GM21515 (cell line): ENCODE measurements around the gene CBX8.
A peak's percentile ranks its signal among the peaks of the same experiment; 100 is the strongest.
"Not testable (repeated sequence)": the region's sequence is repeated elsewhere in the genome, so short reads cannot be mapped to it uniquely, and the experiment has no call there.

Experiments used
- ATAC-seq: cut with Tn5 transposase; IDR thresholded peaks from one replicate; pipeline ENCODE4 v1.9.1; 2021; ENCODE audit not compliant: unreplicated experiment

CBX8 gene

GRCh38 chr17:79781736-79782575 is 14.9 kb downstream of the CBX8 start:
- ATAC-seq = no peak

GRCh38 chr17:79781012-79781650 is 15.7 kb downstream of the CBX8 start:
- ATAC-seq = no peak

- ATAC-seq = no peak
These were observed 17.1 kb downstream of the CBX8 start for GRCh38 chr17:79779661-79780365.

- no peak for ATAC-seq
These were observed 17.8 kb downstream of the CBX8 start for GRCh38 chr17:79779084-79779529.

- ATAC-seq = peak; percentile 29
These were observed 18.3 kb downstream of the CBX8 start for GRCh38 chr17:79778504-79779083.

GRCh38 chr17:79777894-79778503 is 18.9 kb downstream of the CBX8 start, which contains the start of gene CBX2:
TSS of gene CBX2 (plus strand) at chr17:79778148. CDS start at chr17:79778236, 88 bp downstream.
- peak; percentile 64 for ATAC-seq

- ATAC-seq = no peak
These were observed 19.6 kb downstream of the CBX8 start for GRCh38 chr17:79777120-79777893.

GRCh38 chr17:79776376-79777119 is 20.3 kb downstream of the CBX8 start:
- ATAC-seq = no peak

- no peak for ATAC-seq
These were observed 21.2 kb downstream of the CBX8 start for GRCh38 chr17:79775632-79776031.

- ATAC-seq = no peak
These were observed 22.3 kb downstream of the CBX8 start for GRCh38 chr17:79774561-79774975.

- not testable (repeated sequence) for ATAC-seq
These were observed 24.2 kb downstream of the CBX8 start for GRCh38 chr17:79772726-79773125.

- ATAC-seq = no peak
These were observed 25.6 kb downstream of the CBX8 start for GRCh38 chr17:79771276-79771675.

- no peak for ATAC-seq
These were observed 27.0 kb downstream of the CBX8 start for GRCh38 chr17:79769570-79770506.

GRCh38 chr17:79765708-79766107 is 31.2 kb downstream of the CBX8 start:
- ATAC-seq = no peak

GRCh38 chr17:79761894-79762589 is 34.8 kb downstream of the CBX8 start:
- ATAC-seq = no peak

GRCh38 chr17:79760197-79760906 is 36.5 kb downstream of the CBX8 start:
- ATAC-seq = no peak

GRCh38 chr17:79758271-79758670 is 38.6 kb downstream of the CBX8 start:
- ATAC-seq = no peak
